IPS-20b (cell line): ENCODE data around the gene PRKCE.

Experiments used
- H3K27ac ChIP-seq: one replicate; pipeline ENCODE4 v1.5.1; 2013; ENCODE audit warnings: low read length
- H3K27me3 ChIP-seq: 2 replicates; pipeline ENCODE4 v1.6.1; 2013; ENCODE audit warnings: mild to moderate bottlenecking, low read length, inconsistent platforms; ENCODE audit not compliant: insufficient read depth
- H3K36me3 ChIP-seq: 2 replicates; pipeline ENCODE4 v1.6.1; 2013; ENCODE audit warnings: low read depth, mild to moderate bottlenecking, inconsistent platforms, low read length, moderate library complexity; ENCODE audit not compliant: insufficient read depth
- H3K4me1 ChIP-seq: 2 replicates; pipeline ENCODE4 v1.6.1; 2013; ENCODE audit warnings: mild to moderate bottlenecking, control low read depth, inconsistent platforms, low read length, moderate library complexity; ENCODE audit not compliant: insufficient read depth
- H3K4me3 ChIP-seq: 2 replicates; pipeline ENCODE4 v1.5.1; 2013; ENCODE audit warnings: mild to moderate bottlenecking, low read length, inconsistent platforms
- H3K9ac ChIP-seq: 2 replicates; pipeline ENCODE4 v1.6.1; 2013; ENCODE audit warnings: low read depth, mild to moderate bottlenecking, inconsistent platforms, low read length, moderate library complexity
- H3K9me3 ChIP-seq: 2 replicates; pipeline ENCODE4 v1.6.1; 2013; ENCODE audit warnings: mild to moderate bottlenecking, low read depth, low read length, inconsistent platforms; ENCODE audit not compliant: insufficient read depth

Gene PRKCE

DNA sequence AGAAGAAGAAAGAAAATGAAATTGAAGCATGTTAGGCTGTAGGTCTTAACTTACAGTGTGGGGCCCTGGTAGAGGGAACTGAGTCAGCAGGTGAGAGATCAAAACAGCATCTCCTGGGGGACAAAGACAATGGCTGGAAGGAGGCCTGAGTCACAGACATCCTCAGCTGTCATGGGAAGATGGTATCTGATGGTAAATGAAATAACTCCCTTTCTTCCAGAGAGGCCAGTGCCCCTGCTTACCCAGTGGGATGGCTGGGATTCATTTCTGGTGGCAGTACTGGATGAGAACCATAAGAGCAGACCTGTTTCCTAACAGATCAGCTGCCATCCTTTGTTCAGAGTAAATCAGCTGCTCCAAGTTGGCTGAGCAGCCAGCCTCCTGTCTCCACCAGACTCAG, 394.4 kb downstream of the PRKCE start:
- no peaks in the 10 kb centered on the region for H3K9me3 ChIP-seq
- H3K9ac ChIP-seq, result no peak overlapping the region
- no peaks in the 10 kb centered on the region for H3K27me3 ChIP-seq
- H3K27ac ChIP-seq, result no peak overlapping the region
- H3K4me3 ChIP-seq, result no peak overlapping the region
- H3K4me1 ChIP-seq, result no peaks in the 10 kb centered on the region
- no peaks in the 10 kb centered on the region for H3K36me3 ChIP-seq

DNA sequence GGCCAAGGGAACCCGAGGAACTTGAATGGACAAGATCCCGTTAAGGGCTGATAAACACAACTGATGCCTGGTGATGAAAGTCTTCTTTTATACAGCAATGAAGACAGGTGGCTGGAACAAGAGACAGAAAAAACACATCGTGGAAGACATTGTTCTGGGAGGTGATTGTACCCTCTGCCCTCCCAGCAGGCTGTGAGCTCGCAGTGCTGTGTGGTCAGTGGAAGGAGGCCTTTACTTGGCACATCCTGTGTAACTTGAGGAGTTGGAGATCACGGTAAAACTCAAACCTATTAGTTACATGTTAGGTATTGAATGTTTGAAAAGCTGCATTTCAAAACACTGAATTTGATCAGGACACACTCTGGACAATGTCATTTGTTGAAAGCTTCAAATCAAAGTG, 395.8 kb downstream of the PRKCE start:
- Histone ChIP-seq H3K4me1 (no peaks in the 10 kb centered on the region), H3K9ac (no peak overlapping the region), H3K4me3 (no peak overlapping the region), H3K27ac (no peak overlapping the region), H3K9me3 (no peaks in the 10 kb centered on the region), H3K27me3 (no peaks in the 10 kb centered on the region), H3K36me3 (no peaks in the 10 kb centered on the region)

GRCh38 chr2:46048693-46049092, 397.2 kb downstream of the PRKCE start:
- Histone ChIP-seq H3K9ac (no peak overlapping the region), H3K36me3 (no peaks in the 10 kb centered on the region), H3K9me3 (no peaks in the 10 kb centered on the region), H3K4me1 (no peaks in the 10 kb centered on the region), H3K27ac (no peak overlapping the region), H3K4me3 (no peak overlapping the region), H3K27me3 (no peaks in the 10 kb centered on the region)

- Histone ChIP-seq H3K27ac (no peak overlapping the region), H3K36me3 (no peaks in the 10 kb centered on the region), H3K4me1 (no peaks in the 10 kb centered on the region), H3K9me3 (no peaks in the 10 kb centered on the region), H3K4me3 (no peak overlapping the region), H3K27me3 (no peaks in the 10 kb centered on the region), H3K9ac (no peak overlapping the region)
Measured at GRCh38 chr2:46050027-46050426, 398.6 kb downstream of the PRKCE start.

DNA sequence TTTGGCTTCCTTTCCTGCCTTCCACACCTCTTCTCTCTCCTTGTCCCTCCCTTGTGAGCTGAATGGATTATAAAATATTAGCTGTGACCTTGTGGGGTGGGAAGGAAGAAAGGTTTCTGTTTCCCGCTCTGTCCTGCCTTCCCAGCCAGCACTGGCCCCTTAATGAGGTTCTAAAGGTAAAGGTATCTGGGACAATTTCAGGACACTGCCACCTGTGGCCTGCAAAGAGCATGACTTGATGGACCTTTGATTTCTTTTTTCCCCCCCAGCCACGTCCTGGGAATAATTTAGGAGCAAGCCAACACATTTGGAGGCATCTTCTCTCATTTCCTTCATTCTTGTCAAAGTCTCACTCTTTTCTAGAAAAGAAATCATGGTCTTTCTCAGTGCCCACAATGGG, 399.0 kb downstream of the PRKCE start:
- no peaks in the 10 kb centered on the region for H3K36me3 ChIP-seq
- no peaks in the 10 kb centered on the region for H3K4me1 ChIP-seq
- no peak overlapping the region for H3K27ac ChIP-seq
- no peaks in the 10 kb centered on the region for H3K27me3 ChIP-seq
- H3K4me3 ChIP-seq, result no peak overlapping the region
- no peaks in the 10 kb centered on the region for H3K9me3 ChIP-seq
- H3K9ac ChIP-seq, result no peak overlapping the region

GRCh38 chr2:46051085-46051484, 399.6 kb downstream of the PRKCE start:
- Histone ChIP-seq H3K36me3 (no peaks in the 10 kb centered on the region), H3K9ac (no peak overlapping the region), H3K4me1 (no peaks in the 10 kb centered on the region), H3K27ac (no peak overlapping the region), H3K27me3 (no peaks in the 10 kb centered on the region), H3K9me3 (no peaks in the 10 kb centered on the region), H3K4me3 (no peak overlapping the region)

- Histone ChIP-seq H3K9ac (no peak overlapping the region), H3K4me3 (no peak overlapping the region), H3K4me1 (no peaks in the 10 kb centered on the region), H3K9me3 (no peaks in the 10 kb centered on the region), H3K36me3 (no peaks in the 10 kb centered on the region), H3K27ac (no peak overlapping the region), H3K27me3 (no peaks in the 10 kb centered on the region)
Measured at GRCh38 chr2:46053564-46053963, 402.1 kb downstream of the PRKCE start.

GRCh38 chr2:46056541-46056940, 405.1 kb downstream of the PRKCE start:
- Histone ChIP-seq H3K27ac (no peak overlapping the region), H3K4me1 (no peaks in the 10 kb centered on the region), H3K27me3 (no peaks in the 10 kb centered on the region), H3K4me3 (no peak overlapping the region), H3K9ac (no peak overlapping the region), H3K36me3 (no peaks in the 10 kb centered on the region), H3K9me3 (no peaks in the 10 kb centered on the region)

DNA sequence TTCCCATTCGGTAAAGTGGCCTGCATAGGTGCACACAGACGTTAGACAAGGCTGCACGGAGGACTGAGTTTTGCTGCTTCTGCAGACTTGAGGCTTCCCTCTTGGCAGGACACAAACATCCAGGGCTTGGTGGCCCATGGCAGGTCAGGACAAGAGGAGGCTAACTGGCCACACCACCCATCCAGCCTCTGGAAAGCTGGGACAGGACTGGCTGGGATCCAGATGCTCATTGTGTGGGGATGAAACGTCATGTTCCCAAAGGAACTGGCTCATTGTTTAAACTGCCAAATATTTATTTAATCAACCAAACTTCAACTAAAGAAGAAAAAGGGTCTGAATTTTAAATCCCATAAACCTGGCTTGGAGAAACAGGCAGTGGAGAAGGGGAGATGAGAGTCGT, 406.7 kb downstream of the PRKCE start:
- Histone ChIP-seq H3K27me3 (no peaks in the 10 kb centered on the region), H3K4me1 (no peaks in the 10 kb centered on the region), H3K27ac (no peak overlapping the region), H3K36me3 (no peaks in the 10 kb centered on the region), H3K9ac (no peak overlapping the region), H3K4me3 (no peak overlapping the region), H3K9me3 (no peaks in the 10 kb centered on the region)

DNA sequence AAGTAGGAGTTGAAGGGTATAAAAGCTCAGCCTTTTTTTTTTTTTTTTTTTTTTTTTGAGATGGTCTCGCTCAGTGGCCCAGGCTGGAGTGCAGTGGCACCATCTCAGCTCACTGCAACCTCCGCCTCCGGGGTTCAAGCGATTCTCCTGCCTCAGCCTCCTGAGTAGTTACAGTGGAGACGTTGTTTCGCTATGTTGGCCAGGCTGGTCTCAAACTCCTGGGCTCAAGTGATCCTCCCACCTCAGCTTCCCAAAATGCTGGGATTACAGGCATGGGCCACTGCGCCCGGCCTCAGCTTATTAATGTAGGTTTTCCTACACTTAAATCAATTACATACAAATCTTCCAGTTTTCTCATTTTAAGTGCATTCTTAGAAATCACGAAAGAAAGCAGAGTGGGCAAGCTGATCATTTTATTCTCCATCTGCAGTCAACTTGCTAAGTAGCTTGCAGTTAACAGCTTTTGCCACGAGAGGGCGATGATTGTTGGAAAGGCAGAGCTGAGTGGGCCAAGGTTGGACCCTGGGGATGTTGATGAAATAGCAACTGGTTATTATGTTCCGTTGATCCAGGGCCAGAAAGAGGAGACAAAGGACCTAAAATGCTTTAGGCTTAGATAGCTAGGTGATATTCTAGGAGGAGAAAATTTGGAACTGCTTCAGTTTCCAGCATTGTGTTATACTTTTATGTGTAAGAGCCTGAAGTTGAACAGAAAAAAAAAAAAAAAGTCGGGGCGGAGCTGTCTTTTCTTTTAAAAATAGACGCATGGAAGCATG, 411.4 kb downstream of the PRKCE start:
- Histone ChIP-seq H3K9me3 (no peaks in the 10 kb centered on the region), H3K27me3 (no peaks in the 10 kb centered on the region), H3K4me1 (no peaks in the 10 kb centered on the region), H3K27ac (no peak overlapping the region), H3K9ac (no peak overlapping the region), H3K36me3 (no peaks in the 10 kb centered on the region), H3K4me3 (no peak overlapping the region)

DNA sequence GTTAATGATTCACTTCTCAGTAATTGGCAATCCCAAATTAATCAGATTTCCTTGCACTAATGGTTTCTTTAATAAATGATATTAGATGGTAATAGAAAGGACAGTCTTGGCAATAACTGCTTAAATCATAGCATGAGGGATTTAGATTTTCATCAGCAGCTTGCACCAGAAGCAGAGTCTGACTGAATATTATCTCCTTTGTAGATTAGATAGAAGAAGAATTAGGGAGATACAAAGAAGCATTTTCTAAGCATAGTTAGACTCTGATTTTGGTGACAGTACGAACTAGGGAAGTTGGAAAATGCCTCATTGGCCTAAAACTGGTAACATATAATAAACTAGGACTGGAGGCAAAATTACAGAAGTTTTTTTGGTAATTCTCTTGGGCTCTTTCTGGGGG, 412.9 kb downstream of the PRKCE start:
- H3K9ac ChIP-seq, result no peak overlapping the region
- H3K27ac ChIP-seq, result no peak overlapping the region
- H3K4me1 ChIP-seq, result no peaks in the 10 kb centered on the region; the same call in 1 of the 2 replicates
- no peaks in the 10 kb centered on the region for H3K36me3 ChIP-seq
- no peaks in the 10 kb centered on the region for H3K27me3 ChIP-seq
- H3K9me3 ChIP-seq, result no peaks in the 10 kb centered on the region
- H3K4me3 ChIP-seq, result no peak overlapping the region

GRCh38 chr2:46065152-46065551, 413.7 kb downstream of the PRKCE start:
- Histone ChIP-seq H3K27me3 (no peaks in the 10 kb centered on the region), H3K36me3 (no peaks in the 10 kb centered on the region)

More at GRCh38 chr2:46065152-46065551, 413.7 kb downstream of the PRKCE start:
- no peaks in the 10 kb centered on the region; the same call in 1 of the 2 replicates for H3K4me1 ChIP-seq
- H3K9me3 ChIP-seq, result no peaks in the 10 kb centered on the region
- no peak overlapping the region for H3K9ac ChIP-seq
- no peak overlapping the region for H3K4me3 ChIP-seq
- H3K27ac ChIP-seq, result no peak overlapping the region
